K562 (cell line): Measurements from ENCODE around the gene ARHGEF7. TPM values are rescaled to one million over a fixed set of nuclear protein-coding genes. Genes with fewer than 3 reads are reported as not detected.

ENCODE experiments used
- ATAC-seq: fragments of 200-7000 bp; cut with Tn5 transposase; 3 replicates; pipeline ENCODE4 v1.9.1; 2020; ENCODE audit warnings: moderate library complexity
- BruUV-seq: library from RNA; stranded (reverse); fragments of 400-500 nt; replicated peaks from 2 replicates; lab custom pipeline; 2021; lab: Mats Ljungman, UMichigan
- CTCF ChIA-PET: fragments of 300-600 bp; formaldehyde crosslinking; extraction: SDS; loops from one replicate; lab custom pipeline; 2021; ENCODE audit warnings: low intra/inter-chr PET ratio; lab: Yijun Ruan, JAX
- POLR2A ChIA-PET: fragments of 300-600, 350-650 bp; sonication (Branson Sonifier 250); formaldehyde crosslinking; extraction: SDS; loops from one replicate; lab custom pipeline; 2021; ENCODE audit warnings: antibody characterized with exemption, inconsistent platforms; lab: Yijun Ruan, JAX
- DNase-seq, 4 experiments: peaks; one replicate each; pipeline versions ENCODE4 v3.0.0 to v3.0.0-alpha.2; 2011 to 2018; ENCODE audit warnings: low spot score in 3 of 4, mixed read lengths in 3 of 4; ENCODE audit errors: extremely low read depth in 1 of 4
- FAIRE-seq: peaks from 2 replicates; lab custom pipeline; 2011; peaks lifted over from hg19 to GRCh38; lab: Jason Lieb, UNC
- H2AFZ ChIP-seq: 2 replicates; pipeline ENCODE4 v1.6.0; 2011; ENCODE audit warnings: low read depth, low read length, control low read depth, inconsistent platforms
- H3K27ac ChIP-seq: fragments of 200-600 bp; 3 replicates; pipeline ENCODE4 v1.8.0; 2011; ENCODE audit warnings: low read depth, mild to moderate bottlenecking, control low read depth, inconsistent platforms, low read length, moderate library complexity, mixed read lengths; ENCODE audit errors: extremely low read depth
- H3K27me3 ChIP-seq, 2 experiments: fragments of 300-600 bp in 1 of 2; 2 replicates in 1 of 2; 3 replicates in 1 of 2; pipeline versions ENCODE4 v1.6.0 to v1.8.0; 2011; ENCODE audit warnings: inconsistent platforms in 2 of 2, low read length in 2 of 2, mild to moderate bottlenecking in 1 of 2, mixed read lengths in 1 of 2, moderate library complexity in 1 of 2; ENCODE audit not compliant: control insufficient read depth in 2 of 2, insufficient read depth in 2 of 2
- H3K36me3 ChIP-seq: fragments of 300-600 bp; 3 replicates; pipeline ENCODE4 v1.8.0; 2011; ENCODE audit warnings: mild to moderate bottlenecking, low read length, inconsistent platforms; ENCODE audit not compliant: control insufficient read depth, insufficient read depth
- H3K4me1 ChIP-seq, 2 experiments: fragments of 200-600 bp in 1 of 2; replicated peaks in 1 of 2; 2 replicates in 1 of 2; 3 replicates in 1 of 2; pipeline versions ENCODE4 v1.5.1 to v1.8.0; 2011; ENCODE audit warnings: inconsistent platforms in 2 of 2, low read length in 2 of 2, mild to moderate bottlenecking in 1 of 2, mixed read lengths in 1 of 2, moderate library complexity in 1 of 2; ENCODE audit not compliant: control insufficient read depth in 2 of 2, insufficient read depth in 2 of 2
- H3K4me2 ChIP-seq: 2 replicates; pipeline ENCODE4 v1.6.1; 2011; ENCODE audit warnings: low read length, control low read depth, inconsistent platforms, mixed read lengths; ENCODE audit not compliant: insufficient read depth
- H3K4me3 ChIP-seq: fragments of 200-600 bp; sonication (generic), shearing (Covaris generic); 2 replicates; pipeline ENCODE4 v1.5.1; 2016; ENCODE audit warnings: control low read depth, inconsistent platforms
- H3K79me2 ChIP-seq: fragments of 200-600 bp; 3 replicates; pipeline ENCODE4 v1.8.0; 2011; ENCODE audit warnings: low read length, inconsistent platforms; ENCODE audit not compliant: control insufficient read depth, insufficient read depth
- H3K9ac ChIP-seq, 2 experiments: 2 replicates each; pipeline versions ENCODE4 v1.6.0 to v1.6.1; 2011; ENCODE audit warnings: low read depth in 2 of 2, low read length in 2 of 2, control low read depth in 1 of 2, inconsistent platforms in 1 of 2, mild to moderate bottlenecking in 1 of 2, mixed read lengths in 1 of 2; ENCODE audit not compliant: insufficient read depth in 1 of 2
- H3K9me1 ChIP-seq: one replicate; pipeline ENCODE4 v1.6.0; 2011; ENCODE audit warnings: inconsistent platforms, mild to moderate bottlenecking, low read length, moderate library complexity; ENCODE audit not compliant: control insufficient read depth, insufficient read depth
- H3K9me3 ChIP-seq: replicated peaks from 2 replicates; pipeline ENCODE4 v1.5.1; 2011; ENCODE audit warnings: low read depth, low read length, inconsistent platforms; ENCODE audit not compliant: control insufficient read depth, insufficient read depth
- H4K20me1 ChIP-seq: replicated peaks from 2 replicates; pipeline ENCODE4 v1.6.1; 2011; ENCODE audit warnings: low read length, inconsistent platforms, mixed read lengths; ENCODE audit not compliant: control insufficient read depth, insufficient read depth
- CHCHD3 ChIP-seq: fragments of 250-450 bp; sonication (Bioruptor Pico); IDR thresholded peaks from 2 replicates; pipeline ENCODE4 v2.1.2; 2022; ENCODE audit warnings: mild to moderate bottlenecking
- CSDE1 ChIP-seq, 2 experiments: fragments of 450-650 bp; IDR thresholded peaks; 2 replicates each; pipeline ENCODE4 v1.6.1; 2016; ENCODE audit warnings: mild to moderate bottlenecking in 1 of 2
- FOXA3 ChIP-seq, 2 experiments: fragments of 450-650 bp in 1 of 2; sonication (generic) in 1 of 2; formaldehyde crosslinking; IDR thresholded peaks in 1 of 2; conservative IDR thresholded peaks in 1 of 2; 2 replicates each; pipeline versions ENCODE4 v1.4.0 to v1.8.0; 2020 to 2022; ENCODE audit warnings: mild to moderate bottlenecking in 2 of 2, missing genetic modification reagents in 1 of 2
- JUN ChIP-seq, 2 experiments: sonication (generic) in 1 of 2; formaldehyde crosslinking in 1 of 2; IDR thresholded peaks; 2 replicates each; pipeline versions ENCODE4 v1.6.1 to v1.8.0; 2012 to 2022; ENCODE audit warnings: borderline replicate concordance in 2 of 2, mild to moderate bottlenecking in 2 of 2, improper control_type of control experiment in 1 of 2, low read depth in 1 of 2, low read length in 1 of 2, missing genetic modification reagents in 1 of 2
- MAFG ChIP-seq: fragments of 450-650 bp; conservative IDR thresholded peaks from 2 replicates; pipeline ENCODE4 v1.6.1; 2016; ENCODE audit warnings: missing genetic modification characterization, missing compliant biosample characterization
- NCOR1 ChIP-seq: fragments of 450-650 bp; IDR thresholded peaks from 2 replicates; pipeline ENCODE4 v1.6.1; 2016; ENCODE audit warnings: mild to moderate bottlenecking, moderate library complexity
- POU5F1 ChIP-seq: fragments of 150-350 bp; IDR thresholded peaks from 2 replicates; pipeline ENCODE4 v1.6.1; 2014; ENCODE audit warnings: borderline replicate concordance, low read length, low read depth, mild to moderate bottlenecking; ENCODE audit not compliant: partially characterized antibody
- SMARCC2 ChIP-seq: fragments of 450-650 bp; IDR thresholded peaks from 2 replicates; pipeline ENCODE4 v1.6.1; 2017; ENCODE audit warnings: antibody characterized with exemption, moderate library complexity, mild to moderate bottlenecking, low read depth
- TSHZ1 ChIP-seq: fragments of 250-450 bp; sonication (Bioruptor Pico); IDR thresholded peaks from 2 replicates; pipeline ENCODE4 v1.4.0; 2020; ENCODE audit warnings: mild to moderate bottlenecking, moderate library complexity
- ZNF165 ChIP-seq: fragments of 250-450 bp; sonication (Bioruptor Pico); IDR thresholded peaks from 2 replicates; pipeline ENCODE4 v1.4.0; 2020; ENCODE audit warnings: borderline replicate concordance
- WGBS: fragments of 100-300 bp; shearing (Covaris generic); methylation state at CpG from one replicate; pipeline ENCODE4 v1.1.6; 2016; ENCODE audit warnings: low coverage, mixed read lengths; ENCODE audit not compliant: insufficient coverage; ENCODE audit errors: missing lambda C conversion rate; 5-methylcytosine and 5-hydroxymethylcytosine counted together
- in situ Hi-C: fragments of 300-500 bp; cut with MboI; formaldehyde crosslinking; loops from 4 replicates; pipeline ENCODE4 v1.15.0; 2018; ENCODE audit warnings: inconsistent platforms, mixed read lengths
- intact Hi-C: fragments of 100-400 bp; cut with micrococcal nuclease; formaldehyde crosslinking; loops from 2 replicates; pipeline ENCODE4 v1.14.2; 2022
- polyA plus RNA-seq, 8 experiments: library from polyadenylated mRNA; depleted of rRNA in 4 of 8; stranded (reverse) in 5 of 8; unstranded in 3 of 8; fragments of >200 nt; fragmentation: Nextera tagmentation in 2 of 8; fragmentation: Illumina TruSeq in 1 of 8; extraction: Ambion mirVana in 2 of 8; extraction: Trizol in 1 of 8; gene quantifications; 2 replicates each; pipeline versions ENCODE4 v1.2.1 to v1.2.3, GENCODE V29; 2011 to 2014; ENCODE audit warnings: inconsistent platforms in 1 of 8, missing spikeins in 1 of 8
- total RNA-seq, 7 experiments: library from RNA; depleted of rRNA in 6 of 7; stranded (reverse); fragments of >200 nt in 6 of 7; fragmentation: Illumina TruSeq in 2 of 7; extraction: Trizol in 2 of 7; gene quantifications; 2 replicates each; pipeline versions ENCODE4 v1.2.1 to v1.2.3, GENCODE V29; 2011 to 2021; ENCODE audit warnings: low replicate concordance in 1 of 7

The ARHGEF7 gene
- total and polyA plus RNA-seq, 9 of the 15 experiments (the other 6 are each of a cell fraction or from before 2014, with no cell fraction given) = 2.1 to 26.8 (median 17.5) TPM

- TF ChIP-seq JUN (IDR thresholded peaks at IDR 0.05; ENCODE audit: borderline replicate concordance, low read depth, low read length) = no peak
- no peak for TF ChIP-seq JUN (CRISPR knock-in tag; IDR thresholded peaks at IDR 0.05; ENCODE audit: borderline replicate concordance)
- TF ChIP-seq CHCHD3 (CRISPR knock-in tag) = no peak
Observed at GRCh38 chr13:111296417-111296816, 181.3 kb downstream of the ARHGEF7 start (continued).

- 83% methylated on average over 9 of the region's 13 CpGs for WGBS
- no peaks in the 10 kb centered on the region for H3K27me3 ChIP-seq
- H3K9ac ChIP-seq = no peak overlapping the region
- no peak for FAIRE-seq
- no peak overlapping the region for H3K4me3 ChIP-seq
- H3K9me1 ChIP-seq = no peaks in the 10 kb centered on the region
- in situ Hi-C loops (no loop called here), intact Hi-C loops (no loop called here)
- no peaks in the 10 kb centered on the region for H4K20me1 ChIP-seq
- CTCF ChIA-PET = no interaction called here
- BruUV-seq = no TSS peak
- no peaks in the 10 kb centered on the region for H3K9me3 ChIP-seq
- ATAC-seq = no peak
- POLR2A ChIA-PET = interaction anchor here (0.6 kb wide), 1 partner anchor 124 kb away, joined by 3 read pairs; no protein-coding TSS in a partner anchor
- DNase-seq = no peak
- no peak overlapping the region for H2AFZ ChIP-seq
- no peak overlapping the region for H3K27ac ChIP-seq
- H3K79me2 ChIP-seq = no peaks in the 10 kb centered on the region
- peaks cover 37% of the 10 kb centered on the region; the same call in 2 of the 3 replicates for H3K36me3 ChIP-seq
- no peak overlapping the region for H3K4me2 ChIP-seq
- TF ChIP-seq NCOR1 (no peak), CSDE1 (IDR thresholded peaks at IDR 0.05) (no peak), MAFG (no peak), ZNF165 (no peak), SMARCC2 (no peak), POU5F1 (no peak), FOXA3 (CRISPR knock-in tag; conservative IDR thresholded peaks at IDR 0.05 in 1 of 2, IDR thresholded peaks at IDR 0.05 in 1 of 2) (no peak), TSHZ1 (CRISPR knock-in tag) (no peak)
- no peaks in the 10 kb centered on the region; a peak in 1 of 5 replicates for H3K4me1 ChIP-seq
Observed at GRCh38 chr13:111298214-111298975, 183.3 kb downstream of the ARHGEF7 start.
